Endothelial cell of umbilical vein (primary cell): ENCODE results near the gene TMEM114. TPM values are rescaled to one million over a fixed set of nuclear protein-coding genes. Genes with fewer than 3 reads are reported as not detected.

ENCODE experiments used
- BruUV-seq: library from RNA; stranded (reverse); fragments of 400-500 nt; replicated peaks from 2 replicates; lab custom pipeline; 2021; lab: Mats Ljungman, UMichigan
- CTCF ChIA-PET: fragments of 300-600, 350-600 bp; sonication (Branson Sonifier 250); formaldehyde crosslinking; loops from one replicate; lab custom pipeline; 2021; ENCODE audit warnings: antibody characterized with exemption, inconsistent platforms; lab: Charles Lee
- POLR2A ChIA-PET: fragments of 300-600, 350-600 bp; sonication (Branson Sonifier 250); formaldehyde crosslinking; loops from one replicate; lab custom pipeline; 2021; ENCODE audit warnings: antibody characterized with exemption, inconsistent platforms; lab: Charles Lee
- DNase-seq: peaks from one replicate; pipeline ENCODE4 v3.0.0-alpha.2; 2011; ENCODE audit warnings: low read depth, low spot score
- FAIRE-seq: peaks from 2 replicates; lab custom pipeline; 2011; peaks lifted over from hg19 to GRCh38; lab: Jason Lieb, UNC
- H2AFZ ChIP-seq: 2 replicates; pipeline ENCODE4 v1.6.0; 2012; ENCODE audit warnings: low read depth, low read length, control low read depth, inconsistent platforms
- H3K27ac ChIP-seq: 2 replicates; pipeline ENCODE4 v1.5.1; 2011; ENCODE audit warnings: low read depth, mild to moderate bottlenecking, control low read depth, low read length, moderate library complexity; ENCODE audit not compliant: insufficient read depth
- H3K27me3 ChIP-seq, 2 experiments: 2 replicates each; pipeline versions ENCODE4 v1.6.0 to v1.6.1; 2011; ENCODE audit warnings: low read length in 2 of 2, mixed read lengths in 1 of 2; ENCODE audit not compliant: control insufficient read depth in 2 of 2, insufficient read depth in 2 of 2
- H3K36me3 ChIP-seq, 2 experiments: 2 replicates in 1 of 2; 3 replicates in 1 of 2; pipeline ENCODE4 v1.5.1; 2011; ENCODE audit warnings: low read length in 2 of 2, mild to moderate bottlenecking in 1 of 2, moderate library complexity in 1 of 2; ENCODE audit not compliant: control insufficient read depth in 2 of 2, insufficient read depth in 2 of 2; ENCODE audit errors: extremely low read depth in 1 of 2
- H3K4me1 ChIP-seq: 3 replicates; pipeline ENCODE4 v1.5.1; 2011; ENCODE audit warnings: mild to moderate bottlenecking, low read length; ENCODE audit not compliant: control insufficient read depth, insufficient read depth; ENCODE audit errors: extremely low read depth
- H3K4me2 ChIP-seq: 2 replicates; pipeline ENCODE4 v1.6.1; 2011; ENCODE audit warnings: low read length, control low read depth, mixed read lengths; ENCODE audit not compliant: insufficient read depth
- H3K4me3 ChIP-seq, 3 experiments: fragments of 200-600 bp in 1 of 3; sonication (generic), shearing (Covaris generic) in 1 of 3; replicated peaks in 1 of 3; 2 replicates each; pipeline ENCODE4 v1.5.1; 2011 to 2016; ENCODE audit warnings: control low read depth in 3 of 3, low read length in 3 of 3, mild to moderate bottlenecking in 2 of 3, inconsistent platforms in 1 of 3, low read depth in 1 of 3, moderate library complexity in 1 of 3; ENCODE audit not compliant: insufficient read depth in 1 of 3
- H3K79me2 ChIP-seq: 2 replicates; pipeline ENCODE4 v1.6.0; 2012; ENCODE audit warnings: low read length, inconsistent platforms; ENCODE audit not compliant: control insufficient read depth, insufficient read depth
- H3K9ac ChIP-seq: replicated peaks from 2 replicates; pipeline ENCODE3; 2011; ENCODE audit warnings: low read length, control low read depth; ENCODE audit not compliant: insufficient read depth; ENCODE audit errors: extremely low read depth
- H3K9me1 ChIP-seq: replicated peaks from 3 replicates; pipeline ENCODE4 v1.6.0; 2011; ENCODE audit warnings: mild to moderate bottlenecking, low read length; ENCODE audit not compliant: control insufficient read depth, insufficient read depth; ENCODE audit errors: extremely low read depth
- H3K9me3 ChIP-seq: replicated peaks from 2 replicates; pipeline ENCODE4 v1.5.1; 2012; ENCODE audit warnings: low read length, inconsistent platforms; ENCODE audit not compliant: control insufficient read depth, insufficient read depth
- H4K20me1 ChIP-seq: replicated peaks from 2 replicates; pipeline ENCODE3; 2011; ENCODE audit warnings: mild to moderate bottlenecking, low read length; ENCODE audit not compliant: control insufficient read depth, insufficient read depth; ENCODE audit errors: extremely low read depth
- CTCF ChIP-seq, 2 donors: IDR thresholded peaks; 1 replicate in 1 of 2; 2 replicates in 1 of 2; pipeline ENCODE4 v1.5.1; 2011; ENCODE audit warnings: low read length in 2 of 2, mild to moderate bottlenecking in 2 of 2, moderate library complexity in 2 of 2, control low read depth in 1 of 2, inconsistent platforms in 1 of 2, low read depth in 1 of 2; ENCODE audit not compliant: insufficient read depth in 1 of 2; ENCODE audit errors: extremely low read depth in 1 of 2
- EZH2 ChIP-seq: IDR thresholded peaks from 2 replicates; pipeline ENCODE4 v1.6.1; 2012; ENCODE audit warnings: borderline replicate concordance, low read depth, mild to moderate bottlenecking, moderate library complexity, low read length, inconsistent platforms; ENCODE audit not compliant: severe bottlenecking
- FOS ChIP-seq: IDR thresholded peaks from 2 replicates; pipeline ENCODE4 v1.6.1; 2011; ENCODE audit warnings: mild to moderate bottlenecking, low read length, moderate library complexity, borderline replicate concordance; ENCODE audit not compliant: insufficient read depth
- GATA2 ChIP-seq: IDR thresholded peaks from 2 replicates; pipeline ENCODE4 v1.7.0; 2011; ENCODE audit warnings: low read depth, mild to moderate bottlenecking, moderate library complexity, mixed read lengths, low read length; ENCODE audit not compliant: insufficient read length, insufficient read depth
- JUN ChIP-seq: IDR thresholded peaks from 2 replicates; pipeline ENCODE4 v1.6.1; 2011; ENCODE audit warnings: borderline replicate concordance, low read depth; ENCODE audit not compliant: insufficient read length, insufficient read depth
- MYC ChIP-seq: IDR thresholded peaks from one replicate; pipeline ENCODE4 v1.6.1; 2011; ENCODE audit warnings: mild to moderate bottlenecking, low read depth, low read length
- POLR2A ChIP-seq: IDR thresholded peaks from 2 replicates; pipeline ENCODE4 v1.6.1; 2012; ENCODE audit warnings: low read depth, mild to moderate bottlenecking, control low read depth, low read length
- POLR2AphosphoS5 ChIP-seq: IDR thresholded peaks from 2 replicates; pipeline ENCODE4 v1.6.1; 2012; ENCODE audit warnings: low read depth, mild to moderate bottlenecking, control low read depth, low read length, moderate library complexity; ENCODE audit not compliant: insufficient read depth
- dilution Hi-C: fragments of 300-500 bp; cut with MboI; formaldehyde crosslinking; loops from one replicate; pipeline ENCODE4 v1.15.0; 2019; ENCODE audit warnings: low sequenced_read_pairs; ENCODE audit not compliant: extremely low pct_ligation_motif_present
- intact Hi-C: fragments of 100-400 bp; cut with micrococcal nuclease; formaldehyde crosslinking; loops from one replicate; pipeline ENCODE4 v1.10.0; 2022
- polyA plus RNA-seq, 4 experiments: library from polyadenylated mRNA; depleted of rRNA in 3 of 4; stranded (reverse) in 3 of 4; unstranded in 1 of 4; fragments of >200 nt; gene quantifications; 2 replicates each; pipeline versions ENCODE4 v1.2.1 to v1.2.3, GENCODE V29; 2011 to 2012; ENCODE audit warnings: missing spikeins in 1 of 4
- total RNA-seq: library from RNA; stranded (reverse); gene quantifications from 2 replicates; pipeline ENCODE4 v1.2.3, GENCODE V29; 2021
- TF ChIP-seq, protein P1 (sequence below): IDR thresholded peaks from 2 replicates; pipeline ENCODE4 v1.6.1; 2011; ENCODE audit not compliant: insufficient read depth, insufficient read length

The TMEM114 gene
- total and polyA plus RNA-seq, 2 donors (not counting 3 experiments of a cell fraction or from before 2014, with no cell fraction given), result not detected

DNA sequence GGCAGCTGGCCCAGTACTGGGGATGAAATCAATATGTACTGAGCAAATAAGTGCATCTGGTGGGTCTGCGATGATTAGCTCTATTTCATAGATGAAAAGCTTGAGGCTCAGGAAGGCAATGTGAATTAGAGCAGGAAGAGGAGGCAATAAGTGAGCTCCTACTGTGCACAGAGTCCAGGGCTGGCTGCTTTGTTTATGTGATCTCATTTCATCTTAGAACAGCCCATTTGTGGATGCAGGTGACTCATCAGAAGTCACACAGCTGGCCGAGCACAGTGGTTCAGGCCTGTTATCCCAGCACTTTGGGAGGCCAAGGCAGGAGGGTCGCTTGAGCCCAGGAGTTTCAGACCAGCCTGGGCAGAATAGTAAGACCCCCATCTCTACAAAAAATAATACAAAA, 7.1 kb downstream of the TMEM114 start:
- TF ChIP-seq POLR2A (no peak), EZH2 (no peak), POLR2AphosphoS5 (no peak), MYC (no peak), JUN (no peak), GATA2 (no peak), CTCF (IDR thresholded peaks at IDR 0.05; ENCODE audit: extremely low read depth in 1 of 2, insufficient read depth in 1 of 2, low read depth in 1 of 2, low read length in 2 of 2) (no peak), FOS (no peak)
- TF ChIP-seq, protein P1, sequence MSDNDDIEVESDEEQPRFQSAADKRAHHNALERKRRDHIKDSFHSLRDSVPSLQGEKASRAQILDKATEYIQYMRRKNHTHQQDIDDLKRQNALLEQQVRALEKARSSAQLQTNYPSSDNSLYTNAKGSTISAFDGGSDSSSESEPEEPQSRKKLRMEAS, result no peak
- Histone ChIP-seq H3K4me1 (no peaks in the 10 kb centered on the region), H3K9me1 (no peaks in the 10 kb centered on the region), H3K27ac (no peak overlapping the region), H3K36me3 (no peaks in the 10 kb centered on the region), H3K9ac (no peak overlapping the region), H3K79me2 (no peaks in the 10 kb centered on the region), H3K9me3 (no peaks in the 10 kb centered on the region), H3K27me3 (peaks cover 1 to 2% of the 10 kb centered on the region in 2 experiments), H3K4me3 (no peak overlapping the region), H4K20me1 (no peaks in the 10 kb centered on the region), H2AFZ (no peak overlapping the region), H3K4me2 (no peak overlapping the region)
- intact Hi-C loops (no loop called here), dilution Hi-C loops (no loop called here)
- POLR2A ChIA-PET, result no interaction called here
- no peak for FAIRE-seq
- no TSS peak for BruUV-seq
- CTCF ChIA-PET, result interaction anchor here (1.2 kb wide), 1 partner anchor 8 kb away, joined by 3 read pairs; no protein-coding TSS in a partner anchor
- DNase-seq, result no peak
